ENCODE measurements around the gene CATSPERZ. TPM values are rescaled to one million over a fixed set of nuclear protein-coding genes. Genes with fewer than 3 reads are reported as not detected.

Gene CATSPERZ, protein sequence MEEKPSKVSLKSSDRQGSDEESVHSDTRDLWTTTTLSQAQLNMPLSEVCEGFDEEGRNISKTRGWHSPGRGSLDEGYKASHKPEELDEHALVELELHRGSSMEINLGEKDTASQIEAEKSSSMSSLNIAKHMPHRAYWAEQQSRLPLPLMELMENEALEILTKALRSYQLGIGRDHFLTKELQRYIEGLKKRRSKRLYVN
- polyA plus RNA-seq, result not detected in 2 replicates

DNA sequence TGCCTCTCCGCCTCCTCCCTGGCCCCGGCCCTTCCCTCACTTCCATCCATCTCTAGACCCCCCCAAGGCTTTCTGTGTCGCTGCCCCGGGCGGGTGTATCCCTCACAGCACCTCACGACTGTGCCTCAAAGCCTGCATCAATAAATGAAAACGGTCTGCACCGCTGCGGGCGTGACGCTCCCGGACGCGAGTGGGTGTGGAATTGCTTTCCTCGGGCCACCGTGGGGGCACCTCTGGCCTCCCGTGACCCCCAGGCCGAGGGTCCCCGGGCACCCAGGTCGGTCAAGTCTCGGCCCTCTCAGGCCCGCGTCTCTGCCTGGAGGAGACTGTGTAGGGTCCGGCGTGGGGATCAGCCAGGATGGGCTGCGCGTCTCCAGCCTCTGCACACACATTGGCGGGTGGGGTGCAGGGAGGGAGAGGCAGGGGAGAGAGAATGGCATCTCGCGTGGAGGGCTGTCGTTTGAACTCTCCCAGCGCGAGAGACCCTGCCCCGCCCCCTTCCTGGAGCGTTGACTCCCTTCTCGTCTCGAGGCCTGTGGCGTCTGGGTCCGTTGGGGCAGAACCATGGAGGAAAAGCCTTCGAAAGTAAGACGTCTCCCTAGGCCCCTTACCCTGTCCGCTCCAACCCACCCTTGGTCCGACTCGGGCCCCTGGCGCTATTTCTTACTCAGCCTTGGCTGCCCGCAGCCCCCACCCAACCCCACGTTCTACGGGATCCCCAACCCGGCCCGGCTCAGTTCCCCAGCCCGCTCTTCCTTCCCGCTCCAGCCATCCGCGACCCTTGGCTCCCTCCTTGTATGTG is at the start of gene CATSPERZ:
Gene CATSPERZ (plus strand): TSS at position 512 of the 802 bp plus-strand sequence. CDS start 53 bp downstream, at position 565.

DNA sequence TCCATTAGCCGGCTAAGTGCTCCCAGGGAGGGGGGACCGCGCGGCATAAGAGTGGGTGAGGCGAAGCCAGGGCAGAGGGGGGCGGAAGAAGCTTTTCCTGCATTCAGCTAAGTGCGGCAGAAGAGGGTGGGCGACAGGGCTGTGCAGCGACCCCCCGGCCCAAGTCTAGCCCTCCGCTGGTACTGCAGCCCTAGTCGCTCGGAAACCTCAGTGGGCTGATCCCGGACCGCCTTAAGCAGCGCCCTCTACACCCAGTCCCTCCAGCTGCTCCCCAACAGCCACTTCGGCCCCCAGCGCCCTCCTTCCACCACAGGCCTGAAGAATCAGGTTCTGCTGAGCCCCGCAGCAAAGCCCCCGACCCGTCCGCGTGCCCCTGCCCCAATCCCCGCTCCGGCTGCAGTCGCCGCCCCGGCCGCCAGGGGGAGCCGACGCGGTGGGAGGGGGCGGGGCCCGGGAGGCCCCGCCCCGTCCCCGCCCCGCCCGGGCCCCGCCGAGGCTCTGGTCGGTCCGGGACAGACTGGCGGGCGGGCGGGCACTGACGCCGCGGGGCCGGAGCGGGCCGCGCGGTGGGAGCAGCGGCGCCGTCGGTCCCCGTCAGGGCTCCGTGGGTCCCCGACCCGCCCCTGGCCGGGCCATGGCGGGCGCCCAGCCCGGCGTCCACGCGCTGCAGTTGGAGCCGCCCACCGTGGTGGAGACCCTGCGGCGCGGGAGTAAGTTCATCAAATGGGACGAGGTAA is 49.0 kb upstream of the CATSPERZ start, which contains the start of gene PLCB3:
Gene PLCB3 (plus strand): TSS at position 515 of the 737 bp plus-strand sequence. CDS start 120 bp downstream, at position 635.

DNA sequence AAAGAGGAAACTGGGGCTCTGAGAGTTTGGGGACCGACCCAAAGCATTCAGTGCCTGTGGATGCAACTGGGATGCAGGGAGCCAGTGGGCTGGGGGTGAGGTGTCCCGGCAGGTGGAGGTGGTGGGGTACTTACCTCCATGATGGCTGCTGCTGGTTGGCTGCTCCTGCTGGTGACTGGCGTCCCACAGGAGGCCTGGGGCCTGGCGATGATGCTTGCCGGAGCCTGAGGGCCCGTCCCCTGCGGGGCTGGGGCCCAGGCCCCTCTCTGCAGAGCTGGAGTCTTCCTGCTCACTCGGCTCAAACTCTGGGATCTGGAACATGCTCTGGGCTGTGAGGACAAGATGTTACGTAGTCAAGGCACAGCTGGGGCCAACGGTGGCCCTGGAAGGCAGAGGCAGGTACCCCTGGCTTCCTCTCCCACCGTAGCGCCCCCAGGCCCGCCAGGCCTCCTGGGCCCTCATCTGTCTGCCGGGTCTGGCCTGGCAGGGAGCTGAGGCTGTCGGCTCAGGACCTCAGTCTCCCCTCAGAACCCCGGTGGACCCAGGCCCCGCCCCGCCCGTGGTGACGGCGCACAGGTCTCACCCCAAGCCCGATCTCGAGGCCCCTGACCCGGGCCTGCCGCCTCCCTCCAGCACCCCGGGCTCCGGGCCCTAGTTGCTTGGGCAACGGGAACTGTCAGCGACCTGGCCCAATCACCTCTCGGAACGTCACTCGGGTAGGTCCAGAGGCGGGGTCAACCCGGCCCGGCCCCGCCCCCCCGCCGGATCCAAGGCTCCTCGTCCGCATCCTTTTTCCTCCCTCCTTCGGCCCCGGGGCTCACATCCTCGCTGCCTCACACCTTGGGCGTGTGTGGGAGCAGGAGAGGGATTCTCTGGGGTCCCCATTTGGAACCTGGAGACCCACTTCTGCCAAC is 15.9 kb upstream of the CATSPERZ start, which contains the start of gene BAD:
Gene BAD (minus strand): TSS at position 618 of the 914 bp plus-strand sequence. CDS start 297 bp downstream, at position 321.

DNA sequence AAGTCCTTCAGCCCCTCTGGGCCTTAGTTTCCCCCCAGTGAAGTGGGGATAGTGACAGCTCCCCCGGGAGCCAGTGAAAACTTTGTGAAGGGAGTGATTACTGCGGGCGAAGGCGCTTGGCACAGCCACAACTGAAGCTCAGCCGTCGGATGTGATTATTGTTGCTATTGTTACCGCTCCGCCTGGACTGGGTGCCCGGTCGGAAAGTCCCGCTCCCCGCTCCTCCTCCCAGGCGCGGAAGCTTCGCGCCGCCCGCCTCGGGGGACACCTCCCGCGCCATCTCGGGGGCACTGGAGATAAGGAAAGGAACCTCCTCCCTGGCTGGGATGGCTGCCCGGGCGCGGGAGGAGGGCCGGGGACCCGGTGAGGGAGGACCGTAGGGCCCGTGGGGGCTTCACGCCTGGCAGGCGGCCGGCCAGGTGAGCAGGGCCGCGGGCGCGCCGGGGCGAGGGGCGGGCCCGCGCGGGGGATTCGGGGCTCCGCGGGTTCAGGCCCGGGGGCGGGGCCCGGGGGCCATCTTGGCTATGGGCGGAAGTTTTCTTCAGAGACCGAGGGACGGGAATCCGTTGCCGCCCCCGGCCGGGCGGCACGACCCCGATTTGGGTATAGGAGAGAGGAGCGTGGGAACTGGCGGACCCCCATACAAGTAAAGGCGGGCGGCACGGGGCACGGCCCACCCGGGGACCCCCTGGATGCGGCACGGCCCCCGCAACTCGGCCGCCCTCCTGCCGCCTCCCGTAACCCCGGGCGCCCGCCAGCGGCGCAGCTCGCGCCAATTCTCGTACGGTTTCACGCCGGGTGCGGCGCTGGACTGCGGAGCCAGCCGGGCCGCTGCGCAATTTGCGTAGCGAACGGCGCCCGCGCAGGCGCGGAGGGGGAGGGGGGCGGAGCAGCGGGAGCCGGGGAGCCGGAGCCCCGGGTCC is 14.9 kb upstream of the CATSPERZ start, which contains the start of gene GPR137:
Gene GPR137 (plus strand): TSS at position 887 of the 923 bp plus-strand sequence. CDS start 677 bp downstream, outside the sequence.

DNA sequence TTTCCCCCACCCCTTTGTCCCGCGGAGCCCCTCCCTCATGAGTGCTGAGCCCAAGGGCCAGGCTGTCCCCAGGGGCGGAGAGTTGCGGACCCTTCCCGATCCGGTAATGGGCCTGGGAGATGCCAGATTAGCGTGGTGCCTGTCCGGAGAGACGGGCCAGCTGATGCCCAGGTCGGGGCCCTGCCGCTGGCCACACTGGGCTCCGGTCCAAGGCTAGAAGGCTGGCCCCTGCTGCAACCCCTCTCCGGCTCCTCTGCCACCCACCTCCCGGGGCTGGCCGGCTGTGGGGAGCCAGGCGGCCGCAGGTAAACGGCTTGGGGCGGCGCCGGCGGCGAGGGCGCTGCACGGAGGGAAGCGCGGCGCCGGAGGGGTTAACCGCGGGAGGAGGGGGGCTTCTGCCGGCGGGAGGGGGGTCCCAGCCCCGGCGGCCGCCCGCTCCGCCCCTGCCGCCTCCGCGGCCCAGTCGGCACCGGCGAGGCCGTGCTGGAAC is 8.9 kb upstream of the CATSPERZ start, which contains the start of gene KCNK4:
Gene KCNK4 (plus strand): TSS at position 41 of the 490 bp plus-strand sequence. CDS start 1,717 bp downstream, outside the sequence.

DNA sequence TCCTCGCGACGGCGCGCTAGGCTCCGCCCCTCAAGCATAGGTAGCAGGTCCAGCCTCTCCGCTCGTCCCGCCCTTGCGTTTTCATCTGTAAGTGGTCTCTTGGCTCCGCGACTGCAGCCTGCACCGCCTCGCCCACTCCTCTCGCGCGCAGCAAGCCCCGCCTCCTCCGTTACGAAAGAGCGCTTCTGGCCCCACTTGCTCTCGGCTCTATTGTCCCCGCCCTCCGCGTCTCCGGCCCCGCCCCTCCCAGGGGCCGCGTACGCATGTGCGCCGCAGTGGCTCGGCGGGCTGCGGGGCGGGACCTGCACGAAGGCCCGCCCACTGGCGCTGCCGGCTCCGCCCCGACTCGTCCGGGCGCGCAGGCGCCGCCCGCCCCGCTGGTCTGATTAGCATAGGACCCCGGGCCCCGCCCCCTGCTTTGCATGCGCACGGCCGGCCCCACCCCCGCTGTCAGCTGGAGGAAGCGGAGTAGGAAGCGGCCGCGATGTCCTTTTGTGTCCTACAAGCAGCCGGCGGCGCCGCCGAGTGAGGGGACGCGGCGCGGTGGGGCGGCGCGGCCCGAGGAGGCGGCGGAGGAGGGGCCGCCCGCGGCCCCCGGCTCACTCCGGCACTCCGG is 5.0 kb downstream of the CATSPERZ start, which contains the start of gene ESRRA:
Gene ESRRA (plus strand): TSS at position 450 of the 616 bp plus-strand sequence. CDS start 1,656 bp downstream, outside the sequence.

DNA sequence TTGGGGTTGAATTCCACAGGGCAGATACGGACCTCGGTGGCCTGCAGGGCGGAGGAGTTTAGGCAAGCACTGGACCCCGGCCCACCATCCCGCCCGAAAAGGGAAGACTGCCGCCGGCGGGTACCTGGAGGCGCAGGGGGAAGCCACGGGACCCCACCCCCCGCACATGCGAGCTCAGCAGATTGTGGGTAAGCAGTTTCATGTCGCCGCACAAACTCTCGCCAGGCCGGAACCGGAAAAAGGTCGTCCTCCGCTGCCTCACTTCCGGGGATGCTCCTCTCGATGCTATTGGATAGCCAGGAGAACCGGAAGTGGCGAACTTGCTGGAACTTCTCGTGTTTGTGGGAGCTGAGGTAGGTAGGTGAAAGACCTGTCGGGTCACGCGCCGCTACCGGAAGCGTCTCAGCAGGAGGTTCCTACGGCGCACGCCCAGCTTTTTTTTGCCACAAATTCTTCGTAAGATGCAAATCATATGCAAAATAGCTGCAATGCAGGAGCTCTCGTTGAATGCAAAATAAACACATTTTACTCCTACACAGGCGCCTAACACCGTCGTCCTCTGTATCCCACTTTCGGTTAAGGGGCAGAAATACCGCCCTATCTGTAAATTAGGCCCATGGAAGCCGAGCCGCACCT is 17.3 kb downstream of the CATSPERZ start, which contains the start of gene TRMT112:
Gene TRMT112 (minus strand): TSS at position 235 of the 636 bp plus-strand sequence. CDS start 33 bp downstream, at position 202.

DNA sequence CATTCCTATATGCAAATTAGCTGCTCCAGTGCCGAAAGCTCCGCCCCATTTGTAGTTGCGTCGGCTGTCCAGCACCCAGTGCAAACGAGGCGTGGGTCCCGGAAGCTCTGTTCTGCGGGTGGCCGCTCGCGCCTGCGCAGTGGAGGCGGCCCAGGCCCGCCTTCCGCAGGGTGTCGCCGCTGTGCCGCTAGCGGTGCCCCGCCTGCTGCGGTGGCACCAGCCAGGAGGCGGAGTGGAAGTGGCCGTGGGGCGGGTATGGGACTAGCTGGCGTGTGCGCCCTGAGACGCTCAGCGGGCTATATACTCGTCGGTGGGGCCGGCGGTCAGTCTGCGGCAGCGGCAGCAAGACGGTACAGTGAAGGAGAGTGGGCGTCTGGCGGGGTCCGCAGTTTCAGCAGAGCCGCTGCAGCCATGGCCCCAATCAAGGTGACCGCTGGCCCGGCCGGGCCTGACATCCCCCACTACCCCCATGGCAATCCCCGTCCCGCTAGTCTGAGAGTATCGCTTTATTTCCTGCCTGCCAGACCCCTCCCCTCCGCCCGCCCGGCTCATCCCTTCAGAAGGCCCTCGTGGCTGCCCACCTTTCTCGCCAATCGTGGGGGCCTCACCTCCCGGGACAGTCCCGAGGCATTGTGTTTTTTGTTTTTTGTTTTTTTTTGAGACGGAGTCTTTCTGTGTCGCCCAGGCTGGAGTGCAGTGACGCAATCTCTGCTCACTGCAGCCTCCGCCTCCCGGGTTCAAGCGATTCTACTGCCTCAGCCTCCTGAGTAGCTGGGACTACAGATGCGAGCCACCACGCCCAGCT is 18.0 kb downstream of the CATSPERZ start, which contains the start of gene PRDX5:
Gene PRDX5 (plus strand): TSS at position 161 of the 805 bp plus-strand sequence. CDS start 95 bp downstream, at position 256.

DNA sequence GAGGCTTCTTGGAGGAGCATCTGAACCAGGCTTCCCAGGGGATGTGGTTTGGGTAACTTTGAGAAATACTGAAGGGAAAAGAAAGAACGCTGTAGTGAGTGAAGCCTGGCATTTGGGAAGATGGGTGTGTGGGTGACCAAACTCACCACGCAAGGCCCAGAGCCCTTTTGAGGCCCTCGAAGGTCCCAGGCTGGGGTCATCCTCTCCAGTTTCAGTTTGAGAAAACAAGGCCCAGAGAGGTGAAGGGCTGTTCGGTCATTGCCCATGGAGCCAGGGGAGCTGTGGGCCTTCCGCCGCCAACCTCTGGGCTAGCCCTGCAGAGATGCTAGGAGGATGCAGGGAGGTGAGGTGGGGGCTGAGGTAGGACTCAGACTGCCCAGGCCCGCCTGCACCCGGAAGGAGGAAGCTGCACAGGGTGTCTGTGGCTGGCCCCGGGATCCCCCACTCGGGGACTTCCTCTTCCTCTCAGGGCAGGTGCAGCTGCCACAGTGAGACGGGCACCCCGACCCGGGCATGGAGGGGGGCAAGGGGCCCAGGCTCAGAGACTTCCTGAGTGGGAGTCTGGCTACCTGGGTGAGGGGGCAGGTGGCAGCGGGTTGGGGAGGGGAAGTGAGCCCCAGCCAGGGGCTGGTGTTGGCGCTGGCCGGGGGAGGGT is 39.7 kb downstream of the CATSPERZ start, which contains the start of gene CCDC88B:
Gene CCDC88B (plus strand): TSS at position 451 of the 655 bp plus-strand sequence. CDS start 63 bp downstream, at position 514.

Other genes starting within 250 kb of the CATSPERZ start
- gene MACROD1, start 134.2 kb upstream of the CATSPERZ start, polyA plus RNA-seq, result 1.9 TPM in 1 of 2 replicates, not detected in the other
- 43.6 and 47.9 TPM in 2 replicates for gene STIP1, start 114.2 kb upstream of the CATSPERZ start, polyA plus RNA-seq
- gene FERMT3, start 93.6 kb upstream of the CATSPERZ start, polyA plus RNA-seq, result not detected in 2 replicates
- 15.5 and 43.1 TPM in 2 replicates for gene TRPT1, start 74.2 kb upstream of the CATSPERZ start, polyA plus RNA-seq
- gene NUDT22, start 74.1 kb upstream of the CATSPERZ start, polyA plus RNA-seq, result 8.7 and 9.8 TPM in 2 replicates
- gene DNAJC4, start 69.8 kb upstream of the CATSPERZ start, polyA plus RNA-seq, result 8.8 and 9.0 TPM in 2 replicates
- gene VEGFB, start 65.8 kb upstream of the CATSPERZ start, polyA plus RNA-seq, result 9.3 and 11.2 TPM in 2 replicates
- gene FKBP2, start 59.3 kb upstream of the CATSPERZ start, polyA plus RNA-seq, result 387 and 624 TPM in 2 replicates
- gene PPP1R14B, start 53.4 kb upstream of the CATSPERZ start, polyA plus RNA-seq, result 25.5 and 42.6 TPM in 2 replicates
- 6.8 and 9.9 TPM in 2 replicates for gene PLCB3, start 48.8 kb upstream of the CATSPERZ start, polyA plus RNA-seq
- gene BAD, start 15.7 kb upstream of the CATSPERZ start, polyA plus RNA-seq, result 9.3 and 18.9 TPM in 2 replicates
- 4.4 and 8.0 TPM in 2 replicates for gene GPR137, start 14.5 kb upstream of the CATSPERZ start, polyA plus RNA-seq
- gene KCNK4, start 9.1 kb upstream of the CATSPERZ start, polyA plus RNA-seq, result 0.17 TPM in 1 of 2 replicates, not detected in the other
- 2.4 and 7.9 TPM in 2 replicates for gene ESRRA, start 5.2 kb downstream of the CATSPERZ start, polyA plus RNA-seq
- gene TRMT112, start 17.2 kb downstream of the CATSPERZ start, polyA plus RNA-seq, result 247 and 261 TPM in 2 replicates
- gene PRDX5, start 17.8 kb downstream of the CATSPERZ start, polyA plus RNA-seq, result 352 and 367 TPM in 2 replicates
- gene CCDC88B, start 39.8 kb downstream of the CATSPERZ start, polyA plus RNA-seq, result not detected in 2 replicates
- gene RPS6KA4, start 58.8 kb downstream of the CATSPERZ start, polyA plus RNA-seq, result 0.46 and 0.67 TPM in 2 replicates